Measurements from ENCODE around the gene CCDC9B. TPM values are rescaled to one million over a fixed set of nuclear protein-coding genes. Genes with fewer than 3 reads are reported as not detected.

The CCDC9B gene
- polyA plus RNA-seq, 1 of the 3 experiments (the other 2 are of a cell fraction): 13.7 TPM

DNA sequence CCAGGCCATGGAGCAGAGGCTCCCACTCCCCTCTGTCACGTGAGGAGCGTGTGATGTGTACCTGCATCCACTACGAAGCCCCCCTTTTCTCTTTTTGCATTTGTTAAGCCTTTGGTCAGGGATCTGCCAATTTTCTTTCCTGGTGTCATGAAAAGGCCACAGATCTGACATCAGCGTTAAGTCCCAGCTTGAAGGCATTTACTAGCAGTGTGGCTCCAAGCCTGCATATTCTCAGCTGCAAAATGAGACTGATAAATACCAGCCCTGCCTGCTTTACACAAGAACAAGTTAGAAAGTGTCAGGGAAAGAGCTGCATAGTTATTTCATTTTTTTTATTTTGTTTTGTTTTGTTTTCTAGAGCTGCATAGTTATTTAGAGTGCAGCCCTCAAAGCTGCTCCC, 55.6 kb downstream of the CCDC9B start (continued):
- TF ChIP-seq, protein P1, sequence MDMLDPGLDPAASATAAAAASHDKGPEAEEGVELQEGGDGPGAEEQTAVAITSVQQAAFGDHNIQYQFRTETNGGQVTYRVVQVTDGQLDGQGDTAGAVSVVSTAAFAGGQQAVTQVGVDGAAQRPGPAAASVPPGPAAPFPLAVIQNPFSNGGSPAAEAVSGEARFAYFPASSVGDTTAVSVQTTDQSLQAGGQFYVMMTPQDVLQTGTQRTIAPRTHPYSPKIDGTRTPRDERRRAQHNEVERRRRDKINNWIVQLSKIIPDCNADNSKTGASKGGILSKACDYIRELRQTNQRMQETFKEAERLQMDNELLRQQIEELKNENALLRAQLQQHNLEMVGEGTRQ (IDR thresholded peaks at IDR 0.05; ENCODE audit: borderline replicate concordance, low read depth, low read length): no peak
- TF ChIP-seq GABPA (IDR thresholded peaks at IDR 0.05; ENCODE audit: low read depth) (no peak), FOXM1 (IDR thresholded peaks at IDR 0.05; ENCODE audit: low read depth) (no peak), REST (IDR thresholded peaks at IDR 0.05; ENCODE audit: low read depth, low read length) (no peak), MXI1 (IDR thresholded peaks at IDR 0.05; ENCODE audit: low read depth, low read length) (no peak), FOXJ3 (CRISPR knock-in tag; IDR thresholded peaks at IDR 0.05) (no peak), TAF1 (IDR thresholded peaks at IDR 0.05; ENCODE audit: borderline replicate concordance, low read depth, low read length) (no peak), CTCF (IDR thresholded peaks at IDR 0.05) (no peak)

GRCh38 chr15:40283615-40284300, 57.0 kb downstream of the CCDC9B start:
- no peak overlapping the region for H2AFZ ChIP-seq (ENCODE audit: low read depth)
- H3K36me3 ChIP-seq (replicated peaks in 1 of 2; ENCODE audit: control insufficient read depth in 1 of 2, insufficient read depth in 2 of 2, low read length in 1 of 2): no peaks in the 10 kb centered on the region
- H3K79me2 ChIP-seq (ENCODE audit: insufficient read depth): no peaks in the 10 kb centered on the region
- TF ChIP-seq FOSL2 (IDR thresholded peaks at IDR 0.05; ENCODE audit: borderline replicate concordance, low read depth) (no peak), EP300 (IDR thresholded peaks at IDR 0.05; ENCODE audit: borderline replicate concordance in 1 of 2, low read depth in 1 of 2, low read length in 1 of 2) (no peak), GABPA (IDR thresholded peaks at IDR 0.05; ENCODE audit: low read depth) (no peak)
- no peak overlapping the region for H3K9ac ChIP-seq
- ChIA-PET CTCF (interaction anchor here (1.0 to 66.3 kb wide), 7 partner anchors 8 to 244 kb away, joined by 3 to 2194 read pairs (median 8); partner anchors contain the start of genes CCDC9B, DISP2, INAFM2 and PHGR1), POLR2A (no interaction called here)
- WGBS (ENCODE audit: low lambda C conversion rate): 84% methylated on average over 32 of the region's 33 CpGs
- DNase-seq: no peak
- no peaks in the 10 kb centered on the region for H3K9me2 ChIP-seq
- no peak overlapping the region for H3K27ac ChIP-seq (ENCODE audit: low read depth in 2 of 2, low read length in 1 of 2)
- H3K4me1 ChIP-seq (ENCODE audit: control insufficient read depth in 1 of 2, insufficient read depth in 2 of 2, low read depth in 1 of 2, low read length in 1 of 2): peaks cover 6 to 22% of the 10 kb centered on the region in 2 experiments; a peak in 3 of 4 replicates
- H3F3A ChIP-seq (replicated peaks; ENCODE audit: insufficient read depth): peaks cover 13% of the 10 kb centered on the region
- H3K9me3 ChIP-seq: no peaks in the 10 kb centered on the region
- H3K4me3 ChIP-seq (ENCODE audit: low read depth in 2 of 2, low read length in 1 of 2): no peak overlapping the region
- H3K27me3 ChIP-seq (ENCODE audit: insufficient read depth): peaks cover 18% of the 10 kb centered on the region
- H4K20me1 ChIP-seq (ENCODE audit: insufficient read depth): no peaks in the 10 kb centered on the region
- H3K4me2 ChIP-seq: no peak overlapping the region

Data from SK-N-SH (cell line).